H9 (cell line): Measurements from ENCODE around the gene SLC4A3. TPM values are rescaled to one million over a fixed set of nuclear protein-coding genes. Genes with fewer than 3 reads are reported as not detected.

Experiments
- DNase-seq: peaks from one replicate; pipeline ENCODE4 v3.0.0-alpha.2; 2017
- H2AFZ ChIP-seq: one replicate; pipeline ENCODE4 v1.6.1; 2013; ENCODE audit warnings: mild to moderate bottlenecking, low read length, control low read depth, moderate library complexity
- H2AK5ac ChIP-seq: 2 replicates; pipeline ENCODE4 v1.6.1; 2013; ENCODE audit warnings: low read length, control low read depth, mixed read lengths; ENCODE audit not compliant: insufficient read length
- H2BK120ac ChIP-seq: one replicate; pipeline ENCODE4 v1.6.1; 2013; ENCODE audit warnings: low read depth, mild to moderate bottlenecking, low read length, control low read depth, inconsistent platforms; ENCODE audit not compliant: poor library complexity, severe bottlenecking
- H2BK12ac ChIP-seq: 2 replicates; pipeline ENCODE4 v1.6.1; 2013; ENCODE audit warnings: low read length, control low read depth, mixed read lengths, low read depth; ENCODE audit not compliant: insufficient read length
- H2BK15ac ChIP-seq: 2 replicates; pipeline ENCODE4 v1.6.1; 2013; ENCODE audit warnings: low read depth, low read length, control low read depth
- H2BK20ac ChIP-seq: one replicate; pipeline ENCODE4 v1.6.1; 2013; ENCODE audit warnings: low read depth, mild to moderate bottlenecking, low read length, control low read depth, inconsistent platforms; ENCODE audit not compliant: poor library complexity, severe bottlenecking
- H2BK5ac ChIP-seq: 2 replicates; pipeline ENCODE4 v1.6.1; 2013; ENCODE audit warnings: low read length, control low read depth, mixed read lengths; ENCODE audit not compliant: insufficient read length
- H3K14ac ChIP-seq: 2 replicates; pipeline ENCODE4 v1.6.1; 2013; ENCODE audit warnings: low read length, control low read depth; ENCODE audit not compliant: insufficient read depth
- H3K18ac ChIP-seq: 2 replicates; pipeline ENCODE4 v1.6.1; 2013; ENCODE audit warnings: low read depth, mild to moderate bottlenecking, mixed read lengths, low read length, control low read depth; ENCODE audit not compliant: insufficient read length
- H3K23ac ChIP-seq: 2 replicates; pipeline ENCODE4 v1.6.1; 2013; ENCODE audit warnings: low read length, control low read depth, mixed read lengths, low read depth; ENCODE audit not compliant: insufficient read length
- H3K23me2 ChIP-seq: 2 replicates; pipeline ENCODE4 v1.6.1; 2013; ENCODE audit warnings: low read depth, mild to moderate bottlenecking, mixed read lengths, low read length, control low read depth; ENCODE audit not compliant: insufficient read length, poor library complexity, severe bottlenecking
- H3K27ac ChIP-seq: 2 replicates; pipeline ENCODE4 v1.5.1; 2013; ENCODE audit warnings: low read length, control low read depth, mixed read lengths, low read depth; ENCODE audit not compliant: insufficient read length
- H3K27me3 ChIP-seq: 2 replicates; pipeline ENCODE4 v1.6.1; 2013; ENCODE audit warnings: low read length, control low read depth, inconsistent platforms; ENCODE audit not compliant: insufficient read depth
- H3K4ac ChIP-seq: 2 replicates; pipeline ENCODE4 v1.6.1; 2013; ENCODE audit warnings: low read depth, mild to moderate bottlenecking, control low read depth, inconsistent platforms, low read length, moderate library complexity
- H3K4me1 ChIP-seq: 2 replicates; pipeline ENCODE4 v1.6.1; 2013; ENCODE audit warnings: low read length, control low read depth, inconsistent platforms; ENCODE audit not compliant: insufficient read depth
- H3K4me2 ChIP-seq: 2 replicates; pipeline ENCODE4 v1.6.1; 2013; ENCODE audit warnings: low read length, control low read depth, mixed read lengths; ENCODE audit not compliant: insufficient read length, insufficient read depth
- H3K56ac ChIP-seq: 2 replicates; pipeline ENCODE4 v1.6.1; 2013; ENCODE audit warnings: low read depth, mild to moderate bottlenecking, mixed read lengths, low read length, control low read depth; ENCODE audit not compliant: insufficient read length
- H3K79me1 ChIP-seq: 2 replicates; pipeline ENCODE4 v1.6.1; 2013; ENCODE audit warnings: low read depth, mild to moderate bottlenecking, moderate library complexity, low read length, control low read depth, inconsistent platforms; ENCODE audit not compliant: insufficient read depth, poor library complexity, severe bottlenecking
- H3K79me2 ChIP-seq: 2 replicates; pipeline ENCODE4 v1.6.1; 2013; ENCODE audit warnings: low read length, control low read depth, inconsistent platforms; ENCODE audit not compliant: insufficient read depth
- H3K9ac ChIP-seq: 2 replicates; pipeline ENCODE4 v1.6.1; 2013; ENCODE audit warnings: low read length, control low read depth, mixed read lengths; ENCODE audit not compliant: insufficient read length; ENCODE audit errors: extremely low read depth
- H3K9me3 ChIP-seq: one replicate; pipeline ENCODE4 v1.6.1; 2013; ENCODE audit warnings: low read depth, low read length, inconsistent platforms; ENCODE audit not compliant: control insufficient read depth
- H3T11ph ChIP-seq: one replicate; pipeline ENCODE4 v1.6.1; 2013; ENCODE audit warnings: mild to moderate bottlenecking, low read length, control low read depth, inconsistent platforms
- H4K20me1 ChIP-seq: one replicate; pipeline ENCODE4 v1.6.1; 2013; ENCODE audit not compliant: control insufficient read depth, insufficient read length, insufficient read depth
- H4K5ac ChIP-seq: 2 replicates; pipeline ENCODE4 v1.6.1; 2013; ENCODE audit warnings: low read depth, mild to moderate bottlenecking, mixed read lengths, low read length, control low read depth; ENCODE audit not compliant: insufficient read length
- H4K8ac ChIP-seq: replicated peaks from 2 replicates; pipeline ENCODE4 v1.6.1; 2013; ENCODE audit warnings: low read length, control low read depth, mixed read lengths, low read depth; ENCODE audit not compliant: insufficient read length
- H4K91ac ChIP-seq: 2 replicates; pipeline ENCODE4 v1.6.1; 2013; ENCODE audit warnings: low read depth, mild to moderate bottlenecking, moderate library complexity, mixed read lengths, low read length, control low read depth; ENCODE audit not compliant: insufficient read length
- H3K27ac Mint-ChIP-seq, 3 experiments: 2 replicates in 2 of 3; 3 replicates in 1 of 3; pipeline ENCODE4 v1.8.0; 2020 to 2021; ENCODE audit warnings: mixed read lengths in 3 of 3, mild to moderate bottlenecking in 1 of 3, moderate library complexity in 1 of 3
- H3K27me3 Mint-ChIP-seq: 2 replicates; pipeline ENCODE4 v1.8.0; 2021; ENCODE audit warnings: low read depth, mild to moderate bottlenecking, moderate library complexity, mixed read lengths
- H3K36me3 Mint-ChIP-seq, 3 experiments: 2 replicates in 2 of 3; 3 replicates in 1 of 3; pipeline ENCODE4 v1.8.0; 2020 to 2021; ENCODE audit warnings: low read depth in 3 of 3, mixed read lengths in 3 of 3; ENCODE audit not compliant: insufficient read depth in 1 of 3
- H3K4me1 Mint-ChIP-seq, 2 experiments: 2 replicates each; pipeline ENCODE4 v1.8.0; 2020; ENCODE audit warnings: mixed read lengths in 2 of 2
- H3K4me3 Mint-ChIP-seq, 2 experiments: 2 replicates in 1 of 2; 3 replicates in 1 of 2; pipeline ENCODE4 v1.8.0; 2020 to 2021; ENCODE audit warnings: mild to moderate bottlenecking in 2 of 2, mixed read lengths in 2 of 2, moderate library complexity in 1 of 2
- H3K9me3 Mint-ChIP-seq, 2 experiments: 2 replicates in 1 of 2; 3 replicates in 1 of 2; pipeline ENCODE4 v1.8.0; 2020; ENCODE audit warnings: mild to moderate bottlenecking in 2 of 2, mixed read lengths in 2 of 2, moderate library complexity in 1 of 2
- WGBS: extraction: QIAGEN DNeasy Blood & Tissue Kit; methylation state at CpG from one replicate; pipeline ENCODE4 v1.1.7; 2013; ENCODE audit warnings: missing lambda C conversion rate, low lambda C conversion rate, mixed read lengths; ENCODE audit not compliant: insufficient read length; ENCODE audit errors: extremely low coverage; 5-methylcytosine and 5-hydroxymethylcytosine counted together
- total RNA-seq: library from RNA; stranded (reverse); gene quantifications from 2 replicates; pipeline ENCODE4 v1.2.1, GENCODE V29; 2021
- TF ChIP-seq, protein P1 (sequence below): fragments of 200-600 bp; sonication (generic); conservative IDR thresholded peaks from 3 replicates; pipeline ENCODE4 v1.8.0; 2021; ENCODE audit warnings: antibody characterized with exemption, mild to moderate bottlenecking

SLC4A3 gene
- total RNA-seq, 1 experiment from 2014 or later = 11.1 TPM

DNA sequence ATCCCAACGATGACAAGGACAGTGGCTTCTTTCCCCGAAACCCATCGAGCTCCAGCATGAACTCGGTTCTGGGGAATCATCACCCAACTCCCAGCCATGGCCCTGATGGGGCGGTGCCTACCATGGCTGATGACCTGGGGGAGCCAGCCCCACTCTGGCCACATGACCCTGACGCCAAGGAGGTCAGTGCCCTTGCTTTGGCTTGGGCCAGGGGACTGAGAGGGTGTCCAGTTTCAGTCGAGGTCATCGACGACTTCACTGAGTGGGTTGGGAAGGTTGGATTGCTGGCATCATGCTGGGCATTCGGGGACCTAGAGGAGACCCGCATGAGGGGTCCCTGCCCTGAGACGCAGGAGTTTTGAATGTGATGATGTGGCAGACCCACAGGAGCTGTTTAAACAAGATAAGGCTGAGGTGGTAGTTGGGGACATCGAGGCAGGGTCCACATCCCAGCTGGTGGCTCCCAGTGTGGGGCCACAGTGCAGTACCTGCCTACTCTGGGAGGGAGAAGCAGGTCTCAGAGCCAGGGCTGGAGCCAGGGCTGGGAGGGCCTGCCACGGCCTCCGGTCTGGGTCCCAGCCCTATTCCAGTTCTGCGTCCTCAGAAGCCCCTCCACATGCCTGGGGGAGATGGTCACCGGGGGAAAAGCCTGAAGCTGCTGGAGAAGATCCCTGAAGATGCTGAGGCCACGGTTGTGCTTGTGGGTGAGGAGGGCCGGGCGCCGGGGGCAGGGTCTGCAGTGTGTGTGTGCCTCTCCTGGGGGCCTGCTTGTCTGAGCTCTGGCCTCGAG, 6.0 kb downstream of the SLC4A3 start:
- no peak for DNase-seq
- H3K9ac ChIP-seq = no peak overlapping the region
- H3K18ac ChIP-seq = no peak overlapping the region
- no peaks in the 10 kb centered on the region for H3K23me2 ChIP-seq
- no peaks in the 10 kb centered on the region for H3K4me1 ChIP-seq
- no peaks in the 10 kb centered on the region for H3K79me1 ChIP-seq
- H3K9me3 ChIP-seq = no peaks in the 10 kb centered on the region
- no peak overlapping the region for H2BK20ac ChIP-seq
- H4K20me1 ChIP-seq = no peaks in the 10 kb centered on the region
- H4K8ac ChIP-seq = no peak overlapping the region
- no peak overlapping the region for H2BK120ac ChIP-seq
- Mint-ChIP-seq H3K27me3 (no peaks in the 10 kb centered on the region), H3K4me1 (peaks cover 0 to 10% of the 10 kb centered on the region in 2 experiments; a peak in 3 of 4 replicates), H3K36me3 (peaks cover 0 to 16% (median 10%) of the 10 kb centered on the region in 3 experiments; a peak in 5 of 7 replicates), H3K9me3 (no peaks in the 10 kb centered on the region; a peak in 1 of 5 replicates), H3K27ac (peak overlapping the region in 1 of 3 experiments; percentile 86; a peak in 3 of 7 replicates), H3K4me3 (no peak overlapping the region)
- H3K4me2 ChIP-seq = no peak overlapping the region
- TF ChIP-seq, protein P1, sequence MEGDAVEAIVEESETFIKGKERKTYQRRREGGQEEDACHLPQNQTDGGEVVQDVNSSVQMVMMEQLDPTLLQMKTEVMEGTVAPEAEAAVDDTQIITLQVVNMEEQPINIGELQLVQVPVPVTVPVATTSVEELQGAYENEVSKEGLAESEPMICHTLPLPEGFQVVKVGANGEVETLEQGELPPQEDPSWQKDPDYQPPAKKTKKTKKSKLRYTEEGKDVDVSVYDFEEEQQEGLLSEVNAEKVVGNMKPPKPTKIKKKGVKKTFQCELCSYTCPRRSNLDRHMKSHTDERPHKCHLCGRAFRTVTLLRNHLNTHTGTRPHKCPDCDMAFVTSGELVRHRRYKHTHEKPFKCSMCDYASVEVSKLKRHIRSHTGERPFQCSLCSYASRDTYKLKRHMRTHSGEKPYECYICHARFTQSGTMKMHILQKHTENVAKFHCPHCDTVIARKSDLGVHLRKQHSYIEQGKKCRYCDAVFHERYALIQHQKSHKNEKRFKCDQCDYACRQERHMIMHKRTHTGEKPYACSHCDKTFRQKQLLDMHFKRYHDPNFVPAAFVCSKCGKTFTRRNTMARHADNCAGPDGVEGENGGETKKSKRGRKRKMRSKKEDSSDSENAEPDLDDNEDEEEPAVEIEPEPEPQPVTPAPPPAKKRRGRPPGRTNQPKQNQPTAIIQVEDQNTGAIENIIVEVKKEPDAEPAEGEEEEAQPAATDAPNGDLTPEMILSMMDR = no peak
- H3K14ac ChIP-seq = no peak overlapping the region
- H3K79me2 ChIP-seq = no peaks in the 10 kb centered on the region
- H3K4ac ChIP-seq = no peak overlapping the region
- H4K5ac ChIP-seq = no peak overlapping the region
- no peak overlapping the region for H3T11ph ChIP-seq
- WGBS = no CpG with 5 or more reads among the region's 22 CpGs
- no peak overlapping the region for H2AK5ac ChIP-seq
- H2BK12ac ChIP-seq = no peak overlapping the region
- no peaks in the 10 kb centered on the region for H3K27me3 ChIP-seq
- no peak overlapping the region for H2BK15ac ChIP-seq
- no peak overlapping the region for H4K91ac ChIP-seq
- no peak overlapping the region for H3K56ac ChIP-seq
- no peak overlapping the region for H2BK5ac ChIP-seq
- no peak overlapping the region for H3K23ac ChIP-seq
- no peak overlapping the region for H2AFZ ChIP-seq
- H3K27ac ChIP-seq = no peak overlapping the region
